HL-60 (cell line): ENCODE measurements around the gene FGGY.

Source experiments
- DNase-seq, 2 experiments: peaks; one replicate each; pipeline ENCODE4 v3.0.0-alpha.2; 2010 to 2020; ENCODE audit warnings: low read depth in 1 of 2, low spot score in 1 of 2
- H3K27ac ChIP-seq: fragments of 250-450 bp; sonication (Bioruptor Pico); replicated peaks from 2 replicates; pipeline ENCODE4 v1.5.1; 2020; ENCODE audit warnings: mild to moderate bottlenecking, moderate library complexity
- H3K27me3 ChIP-seq: fragments of 250-450 bp; sonication (Bioruptor Pico); 2 replicates; pipeline ENCODE4 v1.5.1; 2021; ENCODE audit warnings: mild to moderate bottlenecking, moderate library complexity; ENCODE audit not compliant: insufficient read depth, poor library complexity, severe bottlenecking
- H3K4me3 ChIP-seq: replicated peaks from 2 replicates; pipeline ENCODE4 v1.5.1; 2011; ENCODE audit warnings: mild to moderate bottlenecking, control low read depth, low read length; ENCODE audit not compliant: insufficient read depth
- CTCF ChIP-seq: IDR thresholded peaks from one replicate; pipeline ENCODE4 v1.5.1; 2011; ENCODE audit warnings: low read length, control low read depth, inconsistent platforms; ENCODE audit not compliant: insufficient read depth
- GABPA ChIP-seq: IDR thresholded peaks from 2 replicates; pipeline ENCODE4 v1.6.1; 2012; ENCODE audit warnings: low read depth
- POLR2AphosphoS5 ChIP-seq: IDR thresholded peaks from 2 replicates; pipeline ENCODE4 v1.6.1; 2012; ENCODE audit warnings: low read depth
- REST ChIP-seq: IDR thresholded peaks from 2 replicates; pipeline ENCODE4 v1.6.1; 2012; ENCODE audit warnings: low read depth; ENCODE audit not compliant: insufficient replicate concordance
- SPI1 ChIP-seq: IDR thresholded peaks from 2 replicates; pipeline ENCODE4 v1.6.1; 2012; ENCODE audit warnings: low read depth, mild to moderate bottlenecking, borderline replicate concordance

Gene FGGY

GRCh38 chr1:59680044-59680443 lies 383.1 kb downstream of the FGGY start:
- no peak overlapping the region for H3K4me3 ChIP-seq
- H3K27ac ChIP-seq, result no peak overlapping the region
- no peak for TF ChIP-seq REST
- TF ChIP-seq POLR2AphosphoS5, result no peak
- TF ChIP-seq CTCF, result no peak
- no peak for TF ChIP-seq SPI1
- no peak for TF ChIP-seq GABPA
- DNase-seq, result no peak
- no peaks in the 10 kb centered on the region for H3K27me3 ChIP-seq

- Histone ChIP-seq H3K4me3 (no peak overlapping the region), H3K27ac (no peak overlapping the region), H3K27me3 (no peaks in the 10 kb centered on the region)
- DNase-seq, result no peak
- TF ChIP-seq GABPA, result no peak
- no peak for TF ChIP-seq SPI1
- TF ChIP-seq POLR2AphosphoS5, result no peak
- TF ChIP-seq REST, result no peak
- no peak for TF ChIP-seq CTCF
Measured at GRCh38 chr1:59682396-59683080, 385.6 kb downstream of the FGGY start.

- Histone ChIP-seq H3K4me3 (no peak overlapping the region), H3K27ac (no peak overlapping the region), H3K27me3 (no peaks in the 10 kb centered on the region)
- no peak for TF ChIP-seq REST
- no peak for TF ChIP-seq CTCF
- no peak for TF ChIP-seq SPI1
- no peak for TF ChIP-seq GABPA
- TF ChIP-seq POLR2AphosphoS5, result no peak
- no peak for DNase-seq
Measured at GRCh38 chr1:59683197-59683596, 386.3 kb downstream of the FGGY start.
